Stromal cell of bone marrow (primary cell): Measurements from ENCODE around the gene SYT5.
"Not testable (repeated sequence)": the region's sequence is repeated elsewhere in the genome, so short reads cannot be mapped to it uniquely, and the experiment has no call there.

Experiments used
- DNase-seq: peaks from one replicate; pipeline ENCODE4 v3.0.0-alpha.2; 2012; ENCODE audit warnings: low read depth

The SYT5 gene

DNA sequence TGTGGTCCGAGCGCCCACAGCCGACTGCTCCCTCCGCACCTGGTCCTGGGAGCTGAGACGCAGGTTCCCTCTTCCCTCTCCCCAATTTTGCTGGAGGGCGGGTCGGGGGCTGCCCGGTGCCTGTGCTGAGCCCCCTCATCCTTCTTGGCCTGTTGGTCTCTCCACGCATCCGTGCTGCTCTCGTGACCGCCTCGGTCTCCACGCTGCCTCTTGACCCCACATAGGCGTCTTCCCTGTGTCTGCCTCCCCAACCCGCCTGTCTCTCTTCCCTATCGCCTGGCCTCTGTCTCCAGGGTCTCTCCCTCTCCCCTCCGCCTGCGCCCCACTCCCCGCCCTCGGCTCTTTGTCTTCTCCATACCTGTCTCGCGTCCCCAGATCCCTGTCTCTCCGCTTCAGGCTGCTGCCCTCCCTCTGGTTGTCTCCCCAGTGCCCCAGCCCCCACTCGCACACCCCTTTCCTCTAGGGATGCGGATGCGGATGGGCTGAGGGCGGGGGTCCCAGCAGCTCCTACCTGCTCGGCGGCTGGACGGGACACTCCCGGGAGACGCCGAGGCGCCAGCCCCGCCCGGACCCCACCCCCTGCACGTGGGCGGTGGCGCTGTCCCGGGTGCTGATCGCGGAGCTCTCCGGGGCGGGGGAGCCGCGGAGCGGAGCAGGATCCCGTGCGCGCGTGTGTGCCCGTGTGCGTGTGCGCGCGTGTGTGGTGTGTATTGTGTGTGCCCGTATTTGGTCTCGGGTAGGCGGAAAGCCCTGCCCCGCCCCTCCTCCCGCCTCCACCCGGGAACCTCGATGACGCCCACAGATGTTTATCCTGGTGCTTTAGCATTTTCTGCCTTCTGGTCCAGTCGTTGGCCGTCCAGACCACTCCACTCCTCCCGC, at the start of gene SYT5:
TSS of gene SYT5 (minus strand) at position 684 of the 879 bp plus-strand sequence. CDS start 1,248 bp downstream, outside the sequence.
- no peak for DNase-seq

DNA sequence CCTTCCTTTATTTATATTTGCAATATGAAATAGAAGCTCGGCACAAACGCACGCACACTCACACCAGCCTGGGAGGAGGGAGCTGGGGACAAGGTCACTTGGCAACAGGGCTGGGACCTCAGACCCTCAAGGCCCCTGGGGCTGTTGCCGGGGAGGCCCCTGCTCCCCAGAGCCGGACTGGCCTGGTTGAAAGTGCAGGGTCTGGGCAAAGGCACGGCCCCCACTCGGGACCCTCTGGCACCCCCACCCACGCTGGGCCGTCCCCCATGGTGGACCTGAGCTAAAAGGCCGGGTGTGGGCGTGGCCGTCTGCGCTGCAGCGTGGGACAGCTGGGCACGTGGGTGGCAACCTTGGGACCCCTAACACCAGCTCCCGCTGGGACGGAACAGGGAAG, 49.7 kb upstream of the SYT5 start:
- no peak for DNase-seq

DNA sequence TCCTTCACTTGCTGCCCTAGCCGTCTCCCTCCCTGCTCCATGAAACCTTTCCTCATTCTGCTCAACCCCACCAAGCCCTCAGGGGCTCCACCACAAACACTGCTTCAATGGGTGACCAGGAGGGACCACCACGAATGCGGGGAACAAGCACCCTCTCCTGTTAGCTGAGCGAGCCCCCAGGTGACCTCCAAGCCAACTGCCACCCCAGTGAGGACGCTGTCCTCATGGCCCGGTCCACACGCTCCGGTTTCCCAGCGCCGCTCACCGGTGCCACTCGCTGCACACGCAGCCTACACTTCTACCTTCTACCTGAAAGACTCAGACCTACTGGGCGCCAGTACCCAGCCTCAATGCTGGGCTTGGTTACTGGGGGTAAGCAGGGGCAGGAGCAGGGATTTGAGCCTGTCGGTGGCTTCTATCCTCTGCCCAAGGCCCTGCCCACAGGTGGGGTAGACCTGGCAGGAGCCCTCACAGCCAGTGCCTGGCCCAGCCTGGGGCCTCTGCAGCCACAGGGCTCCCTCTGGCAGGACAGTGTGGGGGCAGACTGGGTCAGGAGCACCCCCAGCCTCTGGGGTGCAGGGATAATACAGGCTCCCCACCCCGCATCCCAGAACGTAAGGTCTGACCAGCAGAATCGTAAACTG, 49.2 kb upstream of the SYT5 start:
- no peak for DNase-seq

DNA sequence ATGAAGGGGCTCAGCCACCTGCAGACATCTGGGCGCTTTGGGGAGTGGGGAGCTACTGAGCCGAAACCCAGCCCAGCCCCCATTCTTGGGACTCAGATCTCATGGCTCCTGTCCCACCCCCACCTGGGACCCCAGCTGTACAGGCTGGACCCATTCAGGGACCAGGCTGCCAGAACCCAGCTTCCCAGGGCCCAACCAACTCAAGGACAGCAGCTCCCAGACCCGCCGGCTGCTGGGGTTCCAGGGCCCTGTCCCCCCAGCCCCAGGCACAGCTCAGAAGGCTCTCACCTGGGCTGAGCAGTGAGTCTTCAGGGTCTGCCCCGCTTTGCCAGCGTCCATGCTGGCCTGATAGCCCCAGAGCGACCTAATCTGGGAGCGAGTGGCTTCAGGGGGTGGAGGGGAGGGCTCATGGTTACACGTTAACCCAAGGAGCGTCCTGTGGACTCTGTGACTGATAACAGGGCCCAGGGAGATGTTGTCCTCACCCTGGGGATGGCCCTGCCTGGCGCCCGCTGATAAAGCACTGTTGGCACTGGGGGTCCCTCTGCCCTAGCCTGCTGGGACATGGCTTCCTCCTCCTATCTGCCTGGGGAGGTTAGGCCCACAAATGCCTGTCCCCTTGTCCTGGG, 48.4 kb upstream of the SYT5 start, which contains the start of gene TMEM86B:
TSS of gene TMEM86B (minus strand) at position 361 of the 629 bp plus-strand sequence. CDS start at position 339, 22 bp downstream.
- no peak for DNase-seq

DNA sequence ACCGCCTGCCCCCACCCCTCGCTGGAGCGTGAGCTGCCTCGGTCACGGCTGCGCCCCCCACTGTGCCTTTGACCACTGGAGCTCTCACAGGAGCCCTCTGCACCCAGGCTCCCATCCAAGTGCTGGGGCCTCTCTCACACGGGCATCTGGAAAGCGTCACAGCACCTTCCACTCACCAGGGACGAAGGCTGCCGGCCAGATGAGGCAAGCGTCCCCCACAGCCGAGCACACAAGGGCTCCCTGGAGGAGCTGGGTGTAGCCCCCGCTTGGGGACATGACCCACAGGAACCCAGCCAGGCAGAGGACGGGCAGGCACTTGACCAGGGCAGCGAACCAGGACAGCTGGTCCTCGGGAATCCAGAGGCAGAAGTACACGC, 47.9 kb upstream of the SYT5 start:
- no peak for DNase-seq

DNA sequence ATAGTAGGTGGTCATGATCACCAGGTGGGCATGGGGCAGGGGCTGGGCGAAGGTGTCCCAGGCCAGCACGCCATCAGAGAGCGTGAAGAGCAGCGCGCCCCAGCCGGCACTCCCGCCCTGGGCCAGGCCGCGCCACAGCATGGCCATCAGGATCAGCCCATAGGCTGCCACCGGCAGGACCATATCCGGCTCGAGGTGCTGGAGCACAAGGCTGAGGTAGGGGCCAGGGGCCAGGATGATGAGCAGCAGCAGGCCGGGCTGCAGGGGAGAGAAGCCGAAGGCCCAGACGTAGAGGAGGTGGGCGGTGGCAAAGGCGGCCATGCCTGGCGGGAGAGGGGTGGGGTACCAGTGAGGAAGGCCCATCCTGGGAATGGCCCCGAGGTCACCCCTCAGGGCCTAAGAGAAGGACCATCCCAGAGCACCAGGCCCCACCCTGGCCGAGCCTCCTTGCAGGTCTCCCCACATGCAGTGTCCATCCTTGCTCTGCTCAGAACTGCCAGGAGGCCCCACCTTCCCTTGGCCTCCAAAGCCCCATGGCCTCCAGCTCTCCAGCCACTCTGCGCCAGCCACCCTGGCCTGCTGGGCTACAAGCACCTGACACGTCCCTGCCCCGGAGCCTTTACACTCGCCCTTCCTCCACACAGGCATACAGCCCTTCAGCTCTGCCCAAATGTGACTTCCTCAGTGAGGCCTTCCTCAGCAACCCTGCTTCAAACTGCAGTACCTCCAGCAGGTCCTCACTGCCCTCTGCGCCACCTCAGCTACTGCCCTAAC, 47.3 kb upstream of the SYT5 start:
- no peak for DNase-seq

DNA sequence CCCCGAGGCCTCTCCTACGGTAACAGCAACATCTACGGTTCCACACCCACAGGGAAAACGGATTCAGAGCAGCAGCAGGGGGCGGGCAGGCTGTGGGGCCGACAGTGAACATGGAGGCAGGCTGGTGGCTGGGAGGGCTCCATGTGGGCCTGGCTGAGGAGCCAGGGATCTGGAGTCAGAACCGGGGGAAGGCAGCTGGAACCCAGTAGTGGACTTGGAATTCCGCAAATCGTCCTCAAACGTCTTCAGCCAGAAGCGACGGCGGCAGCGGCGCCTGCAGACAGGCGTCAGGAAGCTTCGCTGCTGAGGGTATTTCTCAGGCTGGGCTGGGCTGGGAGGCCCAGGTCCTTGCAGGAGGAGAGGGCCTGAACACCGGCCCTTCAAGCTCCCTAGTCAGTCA, 46.7 kb upstream of the SYT5 start:
- no peak for DNase-seq

DNA sequence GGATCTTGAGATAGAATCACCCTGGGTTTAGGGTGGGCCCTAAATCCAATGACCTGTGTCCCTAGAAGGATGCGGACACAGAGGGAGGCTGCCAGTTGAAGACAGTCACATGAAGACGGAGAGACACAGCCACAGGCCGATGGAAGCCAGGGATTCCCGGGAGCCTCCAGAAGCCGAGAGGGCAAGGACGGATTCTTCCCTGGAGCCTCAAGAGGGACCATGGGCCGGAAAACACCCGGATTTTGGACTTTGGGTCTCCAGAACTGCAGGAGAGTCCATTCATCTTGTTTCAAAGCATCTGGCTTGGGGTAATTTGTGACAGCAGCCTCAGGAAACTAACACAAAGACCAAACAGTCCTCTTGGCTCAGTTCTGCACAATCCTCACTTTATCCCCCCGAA, 46.2 kb upstream of the SYT5 start:
- no peak for DNase-seq

DNA sequence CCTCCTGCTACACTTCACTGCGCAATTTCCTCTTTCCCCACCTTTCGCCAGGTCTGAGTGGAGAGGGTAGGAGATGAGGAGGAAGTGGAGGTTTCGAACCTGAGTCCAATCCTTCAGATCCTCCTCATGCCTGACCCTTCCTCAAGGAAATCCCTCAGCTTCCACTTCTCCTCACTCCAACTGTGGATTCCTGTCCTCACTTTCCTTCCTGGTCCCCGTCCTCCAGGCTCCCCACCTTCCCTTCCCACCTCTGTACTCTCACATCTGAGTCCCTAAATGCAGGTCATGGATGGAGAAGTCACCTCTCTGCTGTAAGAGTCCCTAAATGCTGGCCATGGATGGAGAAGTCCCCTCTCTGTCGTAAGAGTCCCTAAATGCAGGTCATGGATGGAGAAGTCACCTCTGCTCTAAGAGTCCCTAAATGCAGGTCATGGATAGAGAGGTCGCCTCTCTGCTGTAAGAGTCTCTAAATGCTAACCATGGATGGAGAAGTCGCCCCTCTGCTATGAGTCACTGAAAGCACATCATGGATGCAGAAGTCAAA, 45.4 kb upstream of the SYT5 start:
- DNase-seq, result no peak

DNA sequence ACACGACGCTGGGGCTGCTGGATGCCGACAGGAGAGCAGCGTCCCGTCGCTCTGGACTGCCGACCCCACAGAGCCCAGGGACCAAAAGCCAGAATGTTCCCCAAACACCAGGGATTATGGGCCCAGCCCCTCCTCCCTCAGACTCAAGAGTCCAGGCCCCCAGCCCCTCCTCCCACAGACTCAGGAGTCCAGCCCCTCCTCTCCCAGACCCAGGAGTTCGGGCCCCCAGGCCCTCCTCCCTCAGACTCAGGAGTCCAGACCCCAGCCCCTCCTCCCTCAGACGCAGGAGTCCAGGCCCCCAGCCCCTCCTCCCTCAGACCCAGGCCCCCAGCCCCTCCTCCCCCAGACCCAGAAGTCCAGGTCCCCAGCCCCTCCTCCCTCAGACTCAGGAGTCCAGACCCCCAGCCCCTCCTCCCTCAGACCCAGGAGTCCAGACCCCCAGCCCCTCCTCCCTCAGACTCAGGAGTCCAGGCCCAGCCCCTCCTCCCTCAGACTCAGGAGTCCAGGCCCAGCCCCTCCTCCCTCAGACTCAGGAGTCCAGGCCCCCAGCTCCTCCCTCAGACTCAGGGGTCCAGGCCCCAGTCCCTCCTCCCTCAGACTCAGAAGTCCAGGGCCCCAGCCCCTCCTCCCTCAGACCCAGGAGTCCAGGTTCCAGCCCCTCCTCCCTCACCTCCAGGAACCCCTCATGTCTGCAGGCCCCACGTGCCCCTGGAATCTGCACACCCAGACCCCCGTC, 44.8 kb upstream of the SYT5 start:
- not testable (repeated sequence) for DNase-seq

DNA sequence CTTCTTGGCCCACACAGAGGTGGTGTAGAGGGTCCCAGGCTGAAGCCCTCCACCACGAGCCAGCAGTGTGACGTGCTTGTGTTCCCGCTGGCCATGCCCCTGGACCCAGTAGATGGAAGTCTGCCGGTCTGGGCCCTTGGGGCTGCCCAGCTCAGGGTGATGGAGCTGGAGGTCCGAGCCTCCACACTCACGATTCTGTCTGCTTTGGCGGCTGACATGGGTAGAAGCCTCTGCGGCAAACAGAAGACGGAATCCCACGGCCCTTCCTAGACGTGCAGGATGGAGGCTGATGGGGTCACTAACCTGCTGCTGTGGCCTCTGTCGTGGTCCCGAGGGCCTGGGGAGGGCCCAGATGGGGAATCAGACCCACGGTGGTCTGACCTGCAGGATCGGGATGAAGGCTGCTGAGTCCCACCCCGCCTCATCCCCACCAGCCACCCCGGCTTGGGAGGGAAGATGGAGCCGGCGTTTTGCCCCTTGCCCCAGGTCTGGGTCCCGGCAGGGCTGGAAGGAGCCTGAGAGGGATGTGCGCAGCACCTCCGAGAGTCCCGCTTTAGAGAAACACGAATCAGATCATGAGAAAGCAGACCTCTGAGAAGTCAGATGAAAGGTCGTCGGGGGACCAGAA, 44.1 kb upstream of the SYT5 start:
- no peak for DNase-seq

DNA sequence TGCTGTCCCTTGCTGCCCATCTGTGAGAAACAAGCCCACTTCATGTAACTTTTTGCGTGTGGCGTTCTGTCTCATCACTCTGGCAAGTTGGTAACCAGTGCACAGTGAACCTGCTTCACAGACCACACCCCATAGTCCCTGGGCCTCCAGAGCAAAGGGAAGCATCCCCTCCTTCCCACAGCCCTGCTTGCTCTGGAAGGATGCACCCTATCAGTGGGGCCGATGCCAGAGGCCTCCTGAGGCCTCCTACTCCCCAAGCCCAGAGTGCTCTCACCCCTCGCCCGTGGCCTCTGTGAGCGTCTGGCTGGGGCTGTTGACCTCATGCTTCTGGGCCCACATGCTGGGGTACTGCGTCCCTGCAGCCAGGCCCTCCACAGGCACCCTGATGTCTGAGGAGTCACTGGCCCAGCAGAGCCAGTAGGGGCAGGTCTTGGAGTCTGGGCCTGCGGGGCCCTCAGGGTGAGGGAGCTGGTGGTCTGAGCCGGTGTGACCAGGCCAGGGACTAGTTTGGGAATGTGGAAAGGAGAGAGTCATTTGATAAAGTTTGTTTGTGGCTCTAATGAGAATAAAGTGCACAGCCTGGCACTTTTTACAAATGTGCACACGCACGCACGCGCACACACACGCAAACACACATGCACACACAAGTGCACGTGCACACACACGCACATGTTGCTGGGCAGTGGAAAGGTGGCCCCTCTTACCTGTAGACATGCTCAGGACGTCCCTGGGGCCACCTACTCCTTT, 43.4 kb upstream of the SYT5 start:
- no peak for DNase-seq

DNA sequence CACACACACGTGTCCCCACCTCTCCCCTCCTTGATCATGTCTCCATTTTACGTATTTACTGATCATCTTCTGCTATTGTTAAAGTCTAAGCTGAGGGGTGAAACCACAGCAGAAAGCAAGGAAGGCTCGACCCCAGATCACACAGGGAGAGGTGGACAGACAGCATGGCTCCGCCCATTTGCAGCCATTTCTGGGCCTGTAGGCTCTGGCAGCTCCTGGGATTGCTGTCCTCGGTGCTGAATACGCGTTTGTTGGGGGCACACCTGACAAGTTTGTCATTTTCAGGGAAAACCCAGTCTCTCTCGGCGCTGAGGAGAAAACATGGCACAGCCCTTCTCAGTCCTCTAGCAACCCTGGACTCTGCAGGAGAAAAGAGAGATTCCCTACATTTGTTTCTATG, 40.4 kb upstream of the SYT5 start:
- DNase-seq, result no peak

DNA sequence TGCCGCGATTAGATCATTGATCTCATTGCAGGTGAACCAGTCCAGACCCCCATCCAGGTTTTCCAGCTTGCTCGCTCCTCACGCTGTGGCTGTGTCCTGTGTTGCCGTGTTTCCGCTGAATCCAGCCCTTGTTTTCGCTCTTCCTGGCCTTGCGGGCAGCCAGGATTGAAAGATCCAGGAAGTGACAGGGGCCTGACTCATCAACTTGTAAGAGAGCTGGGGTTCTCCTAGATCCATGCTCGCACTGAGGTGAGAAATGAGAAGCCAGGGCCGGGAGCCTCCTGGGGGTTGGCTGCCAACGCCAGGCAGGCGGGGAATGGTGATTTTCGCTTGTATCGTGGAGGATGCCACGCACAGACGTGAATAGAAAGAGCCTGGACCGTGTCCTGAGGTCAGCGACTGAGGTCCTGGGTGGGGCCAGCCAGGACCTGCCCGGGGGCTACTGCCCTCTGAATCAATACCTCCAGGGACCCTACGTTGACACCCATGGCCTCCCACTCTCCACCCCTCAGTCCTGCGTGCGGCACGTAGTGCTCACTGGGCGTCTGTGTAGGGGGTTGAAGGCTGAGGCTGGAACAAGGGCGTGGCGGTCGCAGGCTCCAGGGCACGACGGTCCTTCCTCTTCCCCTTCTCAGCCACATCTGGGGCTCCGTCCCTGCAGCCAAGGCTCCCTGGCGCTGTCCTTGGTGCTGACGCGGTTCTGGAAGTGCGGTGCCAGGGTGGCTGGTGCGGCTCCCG, 36.5 kb upstream of the SYT5 start:
- peak; percentile 100 for DNase-seq

DNA sequence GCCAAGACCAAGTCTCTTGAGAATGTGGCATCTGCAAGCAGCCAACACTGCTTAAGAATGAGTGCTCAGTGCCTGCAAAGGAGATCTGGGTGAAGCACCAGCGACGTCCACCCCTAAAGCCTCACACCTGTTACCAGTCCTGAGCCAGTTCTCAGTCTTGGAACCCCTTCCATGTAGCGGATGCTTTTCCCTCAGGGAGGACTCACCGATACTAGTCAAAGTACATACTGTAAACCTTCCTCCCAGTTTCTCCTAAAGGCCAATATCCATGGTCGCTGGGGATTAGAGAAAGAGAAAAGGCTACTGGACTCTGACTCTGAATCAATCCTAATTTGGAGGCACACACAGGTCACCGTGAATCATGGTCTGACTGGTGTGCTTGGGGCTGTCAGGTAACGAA, 33.5 kb upstream of the SYT5 start:
- no peak for DNase-seq

DNA sequence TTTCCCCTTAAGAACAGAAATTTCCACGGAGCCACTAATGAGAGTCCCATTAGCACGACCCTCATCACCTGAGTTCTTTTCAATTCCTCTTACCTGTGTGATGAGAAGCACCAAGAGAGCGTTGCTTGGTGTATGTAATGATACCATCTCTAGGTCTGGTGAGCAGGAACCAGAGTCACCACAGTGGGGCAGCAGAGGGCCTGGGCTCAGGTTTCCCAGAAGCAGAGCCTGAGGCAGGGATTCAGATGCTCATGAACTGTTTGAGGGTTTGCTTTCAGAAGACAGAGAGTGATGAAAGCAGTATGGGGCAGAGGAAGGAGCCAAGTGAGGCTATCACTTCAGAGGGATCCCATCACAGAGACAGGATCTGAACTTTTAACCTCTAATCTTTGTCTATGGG, 32.4 kb upstream of the SYT5 start:
- DNase-seq, result no peak

DNA sequence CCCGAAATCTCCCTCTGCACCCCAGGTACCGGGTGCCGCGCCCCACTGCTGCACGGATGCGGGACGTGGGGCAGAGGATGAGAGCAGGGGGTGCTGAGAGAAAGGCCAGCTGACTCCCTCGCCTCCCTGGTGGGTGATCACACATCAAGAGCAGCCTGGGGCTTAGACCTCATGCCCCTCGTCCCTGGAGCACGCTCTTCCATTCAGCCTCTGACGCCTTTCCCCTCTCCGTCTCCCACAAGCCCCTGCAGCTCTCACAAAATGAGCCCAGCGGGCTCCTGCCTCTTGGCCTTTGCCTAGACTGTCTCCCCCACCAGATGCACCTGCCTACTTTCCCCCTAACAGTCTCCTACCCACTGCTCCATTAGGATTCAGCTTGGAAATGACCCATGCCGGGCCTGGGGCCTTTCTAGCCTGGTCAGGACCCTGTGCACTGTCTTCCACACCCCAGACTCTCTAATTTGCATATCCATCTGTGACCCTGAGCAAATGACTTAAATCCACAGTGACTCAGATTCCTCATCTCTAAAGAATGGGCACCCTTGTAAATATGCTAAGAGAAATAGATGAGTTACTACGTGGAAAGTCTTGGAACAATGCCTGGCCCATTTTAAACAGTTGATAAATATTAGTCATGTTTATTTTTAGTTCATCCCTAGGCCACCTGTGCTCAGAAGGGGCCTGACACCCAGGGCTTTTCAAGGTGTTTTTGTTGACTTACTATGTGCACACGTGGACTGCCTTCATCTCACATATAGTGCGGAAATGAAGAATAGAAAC, 29.8 kb upstream of the SYT5 start:
- peak; percentile 79 for DNase-seq

DNA sequence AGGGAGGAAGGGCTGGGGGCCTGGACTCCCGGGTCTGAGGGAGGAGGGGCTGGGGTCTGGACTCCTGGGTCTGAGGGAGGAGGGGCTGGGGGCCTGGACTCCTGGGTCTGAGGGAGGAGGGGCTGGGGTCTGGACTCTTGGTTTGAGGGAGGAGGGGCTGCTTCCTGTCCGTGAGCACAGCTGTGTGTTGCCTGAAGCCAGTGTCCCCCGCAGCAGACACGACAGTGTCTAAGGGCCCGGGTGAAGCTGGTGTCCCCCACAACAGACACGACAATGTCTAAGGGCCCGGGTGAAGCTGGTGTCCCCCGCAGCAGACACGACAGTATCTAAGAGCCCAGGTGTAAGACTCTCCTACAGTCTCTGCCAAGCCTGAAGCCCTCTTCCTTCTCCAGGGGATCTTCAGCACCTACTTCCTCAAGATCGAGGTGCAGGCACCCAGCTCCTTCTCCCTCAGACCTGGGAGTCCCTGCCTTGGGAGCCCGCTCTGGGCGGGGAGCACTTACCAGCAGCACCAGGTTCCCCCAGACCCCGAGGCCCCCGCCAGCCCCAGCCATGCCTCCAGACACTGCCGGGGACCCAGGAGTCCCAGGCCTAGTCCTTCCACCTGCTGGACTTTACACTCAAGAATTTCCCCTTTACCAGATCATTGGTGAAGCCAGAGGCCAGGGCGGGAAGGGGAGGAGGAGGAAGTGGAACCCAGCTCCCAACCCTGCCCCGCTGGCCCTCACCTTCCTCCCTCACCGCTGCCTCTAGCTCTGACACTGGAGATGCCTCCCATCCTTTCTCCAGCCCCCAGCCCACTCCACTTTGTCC, 29.0 kb upstream of the SYT5 start, which contains the start of gene PTPRH:
TSS of gene PTPRH (minus strand) at position 622 of the 813 bp plus-strand sequence. CDS start at position 554, 68 bp downstream.
- DNase-seq, result no peak
